SK-N-MC (cell line): ENCODE results near the gene DIS3L.

Source experiments
- EZH2 ChIP-seq: fragments of 200-600 bp; sonication (generic); IDR thresholded peaks from one replicate; pipeline ENCODE4 v1.6.1; 2017; ENCODE audit warnings: antibody characterized with exemption
- POLR2AphosphoS5 ChIP-seq: IDR thresholded peaks from 2 replicates; pipeline ENCODE4 v1.6.1; 2012; ENCODE audit warnings: mild to moderate bottlenecking, low read depth, low read length, borderline replicate concordance

DNA sequence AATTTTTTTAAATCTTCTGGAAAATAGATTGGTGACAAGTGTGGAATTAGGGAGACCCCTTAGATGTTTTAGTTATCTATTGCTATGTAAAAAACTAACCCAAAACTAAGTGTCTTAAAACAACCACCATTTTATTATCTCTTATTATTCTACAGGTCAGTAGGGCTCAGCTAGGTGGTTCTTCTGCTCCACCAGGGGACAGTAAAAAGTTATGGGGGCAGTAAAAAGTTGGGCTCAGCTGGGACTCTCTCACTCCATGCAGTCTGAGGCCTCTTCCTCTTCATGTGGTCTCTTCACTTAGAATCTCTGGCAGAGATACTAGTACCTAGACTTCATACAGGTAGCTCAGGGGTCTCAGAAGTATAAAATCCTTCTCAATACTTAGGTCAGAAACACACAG lies 18.0 kb upstream of the DIS3L start:
- no peak for TF ChIP-seq EZH2
- TF ChIP-seq POLR2AphosphoS5, result no peak
